GM18507 (cell line): ENCODE measurements around the gene RAB44.
A peak's percentile ranks its signal among the peaks of the same experiment; 100 is the strongest.

Source experiments
- DNase-seq: peaks from one replicate; pipeline ENCODE4 v3.0.0; 2011; ENCODE audit warnings: low read depth; ENCODE audit not compliant: insufficient read length; ENCODE audit errors: extremely low spot score
- FAIRE-seq: peaks from 2 replicates; lab custom pipeline; 2011; peaks lifted over from hg19 to GRCh38; lab: Jason Lieb, UNC

Gene RAB44

GRCh38 chr6:36724514-36725390 is 27.1 kb downstream of the RAB44 start:
- FAIRE-seq, result peak; percentile 65
- no peak for DNase-seq

DNA sequence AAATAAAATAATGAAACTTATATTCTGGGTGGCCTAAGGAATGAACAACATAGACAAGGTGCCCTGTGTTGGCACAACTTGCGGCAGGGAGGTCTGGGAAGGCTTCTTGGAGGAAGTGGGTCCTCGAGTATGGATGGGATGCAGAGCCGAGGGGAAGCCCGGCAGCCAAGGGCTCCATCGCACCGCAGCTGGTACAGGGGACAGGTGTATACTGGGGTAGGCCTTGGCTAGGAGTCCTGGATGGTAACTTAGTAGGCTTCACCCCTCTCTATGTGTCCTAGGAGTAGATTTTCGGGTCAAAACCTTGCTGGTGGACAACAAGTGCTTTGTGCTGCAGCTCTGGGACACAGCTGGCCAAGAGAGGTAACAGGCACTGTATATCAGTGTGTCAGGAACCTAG is 28.0 kb downstream of the RAB44 start:
- FAIRE-seq, result no peak
- DNase-seq, result no peak

- peak; percentile 53 for FAIRE-seq
- no peak for DNase-seq
These were observed 29.9 kb downstream of the RAB44 start for GRCh38 chr6:36727505-36728021.

GRCh38 chr6:36728289-36729160 is 30.9 kb downstream of the RAB44 start:
- DNase-seq (no peak), FAIRE-seq (no peak)

DNA sequence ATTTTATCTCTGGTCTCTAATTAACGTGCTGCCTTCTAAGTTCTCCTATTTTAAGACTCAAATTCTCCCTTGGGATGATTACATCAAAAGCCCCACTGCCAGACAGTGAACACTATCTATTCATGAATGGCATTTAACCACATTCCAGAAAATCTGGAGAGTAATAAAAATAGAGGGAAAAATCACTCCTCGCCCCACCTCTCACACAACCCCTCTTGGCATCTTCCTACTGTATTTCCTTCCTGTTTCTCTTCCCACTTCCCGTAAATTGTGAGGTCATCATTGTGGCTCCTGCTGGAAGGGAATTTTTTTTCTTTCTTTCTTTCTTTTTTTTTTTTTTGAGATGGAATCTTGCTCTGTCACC is 31.5 kb downstream of the RAB44 start:
- DNase-seq (no peak), FAIRE-seq (no peak)

DNA sequence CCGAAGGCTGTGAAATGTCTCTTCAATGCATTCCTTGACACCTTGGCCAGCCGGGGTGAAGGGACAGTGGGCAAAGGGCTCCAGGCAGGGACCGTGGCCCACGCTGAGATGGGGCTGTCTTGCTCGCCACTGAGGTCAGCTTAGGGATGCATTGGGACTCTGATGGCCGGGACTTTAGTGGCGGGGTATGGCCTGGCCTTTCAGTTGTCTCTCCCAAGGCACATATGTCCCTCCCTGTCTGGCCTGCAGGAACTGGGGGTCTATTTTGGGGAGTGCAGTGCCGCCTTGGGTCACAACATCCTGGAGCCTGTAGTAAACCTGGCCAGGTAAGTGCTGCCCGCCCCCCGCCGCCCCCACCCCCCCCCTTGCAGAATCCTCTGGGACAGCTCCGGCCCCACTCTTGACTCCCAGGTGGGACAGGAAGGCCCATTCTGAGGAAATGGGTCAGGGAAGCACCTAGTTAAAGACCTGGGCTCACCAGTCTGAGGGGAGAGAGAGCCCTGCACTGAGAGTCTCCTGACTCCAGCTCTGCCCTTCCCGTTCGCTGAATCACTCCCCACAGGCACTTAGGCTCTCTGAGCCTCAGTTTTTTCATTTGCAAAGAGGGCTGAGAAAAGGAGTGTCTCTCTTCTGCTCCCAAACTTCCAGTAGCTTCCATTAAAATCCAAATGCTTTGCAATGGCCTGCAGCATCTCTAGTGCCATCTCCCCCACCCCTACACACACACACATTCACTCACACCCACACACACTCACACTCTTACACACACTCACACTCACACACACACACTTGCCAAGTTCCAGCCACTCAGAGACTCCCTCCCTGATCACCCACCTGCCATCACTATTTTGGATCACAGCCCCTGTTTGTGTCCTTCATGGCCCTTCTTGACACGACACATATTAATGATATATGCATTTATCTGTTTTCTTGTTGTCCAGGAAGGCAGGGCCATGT is 33.1 kb downstream of the RAB44 start:
- no peak for DNase-seq
- no peak for FAIRE-seq

- DNase-seq, result no peak
- FAIRE-seq, result no peak
These were observed 34.1 kb downstream of the RAB44 start for GRCh38 chr6:36731622-36732310.

GRCh38 chr6:36733300-36733699 is 35.7 kb downstream of the RAB44 start:
- DNase-seq (no peak), FAIRE-seq (no peak)

GRCh38 chr6:36734486-36735060 is 36.9 kb downstream of the RAB44 start:
- no peak for FAIRE-seq
- no peak for DNase-seq

DNA sequence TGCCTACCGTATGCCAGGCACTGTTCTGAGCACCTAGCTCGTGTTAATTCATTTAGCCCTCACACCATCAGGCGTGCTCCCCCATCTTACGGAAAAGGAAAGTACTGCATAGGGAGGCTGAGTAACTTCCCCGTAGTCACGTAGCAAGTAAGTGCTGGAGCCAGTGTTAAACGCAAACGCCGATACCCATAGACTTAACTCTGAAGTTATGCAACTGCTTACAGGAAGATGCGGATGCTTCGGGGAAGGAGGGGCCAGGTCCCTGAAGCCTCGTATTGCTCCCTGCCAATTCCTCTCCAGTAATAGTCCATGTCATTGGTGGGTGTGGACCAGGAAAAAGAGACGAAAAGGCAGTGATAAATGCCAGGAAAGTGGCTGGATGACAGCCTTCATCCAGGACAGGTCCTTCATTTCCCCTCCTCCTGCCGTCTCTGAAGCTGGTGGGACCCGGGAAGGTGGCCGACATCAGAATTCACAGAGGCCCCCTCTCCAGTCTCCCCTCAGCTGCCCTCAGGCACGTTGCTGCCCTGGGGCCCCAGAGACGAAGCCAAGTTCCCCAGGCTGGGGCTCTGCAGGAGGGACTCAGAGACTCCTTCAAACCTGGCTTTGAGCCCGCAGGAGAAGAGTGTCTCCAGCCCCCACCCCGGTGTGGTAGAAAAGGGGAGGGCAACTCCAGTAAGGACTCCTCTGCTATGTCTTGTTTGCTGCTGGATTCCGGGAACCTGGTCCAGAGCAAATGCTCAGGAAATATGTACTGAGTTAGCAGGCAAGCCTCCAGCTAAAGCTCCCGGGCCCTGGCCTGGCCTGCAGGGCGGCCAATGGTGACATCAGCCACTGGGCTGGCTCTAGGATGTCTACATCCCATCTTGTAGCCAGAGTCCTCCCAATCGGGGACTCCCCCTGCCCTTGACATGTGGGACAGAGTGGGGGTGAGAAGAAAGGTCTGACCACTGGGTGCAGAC is 37.8 kb downstream of the RAB44 start:
- peak; percentile 69 for FAIRE-seq
- DNase-seq, result no peak

DNA sequence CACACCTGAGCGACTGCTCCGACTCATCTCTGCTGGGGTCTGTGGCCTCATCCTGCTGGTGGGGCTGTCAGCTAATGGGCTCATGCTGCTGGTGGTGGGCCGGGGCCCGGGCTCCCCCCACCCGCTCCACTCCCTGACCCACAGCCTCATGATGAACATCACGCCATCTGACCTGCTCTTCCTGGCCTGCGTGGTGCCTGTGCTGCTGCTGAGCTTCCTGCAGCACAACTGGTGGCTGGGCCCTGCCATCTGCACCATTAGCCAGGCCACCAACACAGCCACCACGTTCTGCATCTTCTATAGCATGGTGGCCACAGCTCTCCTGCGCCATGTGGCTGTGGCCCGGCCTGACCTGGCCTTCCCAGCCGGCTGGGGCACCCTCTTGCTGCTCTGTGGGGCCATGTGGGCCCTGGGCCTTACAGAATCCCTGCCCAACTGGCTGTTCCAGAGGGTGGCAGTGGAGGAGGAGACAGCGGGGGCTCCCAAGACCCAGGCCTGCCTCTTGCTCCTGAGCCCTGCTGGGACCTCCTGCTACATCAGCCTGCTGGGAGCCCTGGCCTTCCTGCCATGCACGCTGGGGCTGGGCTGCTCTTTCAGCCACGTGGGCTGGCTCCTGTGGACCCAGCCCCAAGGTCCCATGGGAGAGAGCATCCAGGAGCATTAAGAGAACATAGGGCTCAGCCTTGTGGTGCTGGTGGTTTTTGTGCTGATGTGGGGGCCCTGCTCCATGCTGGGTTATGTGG is 39.6 kb downstream of the RAB44 start:
- DNase-seq, result no peak
- no peak for FAIRE-seq

DNA sequence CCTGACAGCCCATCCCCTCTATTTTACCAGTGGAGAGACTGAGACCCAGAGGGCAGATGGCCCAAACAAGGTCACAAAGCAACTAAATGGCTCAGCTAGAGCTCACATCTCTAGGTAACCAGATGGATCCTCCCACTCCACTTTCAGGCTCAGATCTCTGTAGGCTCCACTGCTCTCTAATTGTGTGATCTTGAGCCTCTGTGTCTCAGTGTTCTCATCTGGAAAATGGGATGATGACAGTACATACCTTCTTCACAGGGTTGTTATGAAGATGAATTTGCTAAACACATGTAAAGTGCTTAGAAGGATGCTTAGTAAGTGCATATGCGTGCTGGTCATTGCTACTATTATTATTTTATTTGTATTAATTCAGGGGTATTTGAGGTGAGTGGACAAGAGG is 40.5 kb downstream of the RAB44 start:
- no peak for FAIRE-seq

DNA sequence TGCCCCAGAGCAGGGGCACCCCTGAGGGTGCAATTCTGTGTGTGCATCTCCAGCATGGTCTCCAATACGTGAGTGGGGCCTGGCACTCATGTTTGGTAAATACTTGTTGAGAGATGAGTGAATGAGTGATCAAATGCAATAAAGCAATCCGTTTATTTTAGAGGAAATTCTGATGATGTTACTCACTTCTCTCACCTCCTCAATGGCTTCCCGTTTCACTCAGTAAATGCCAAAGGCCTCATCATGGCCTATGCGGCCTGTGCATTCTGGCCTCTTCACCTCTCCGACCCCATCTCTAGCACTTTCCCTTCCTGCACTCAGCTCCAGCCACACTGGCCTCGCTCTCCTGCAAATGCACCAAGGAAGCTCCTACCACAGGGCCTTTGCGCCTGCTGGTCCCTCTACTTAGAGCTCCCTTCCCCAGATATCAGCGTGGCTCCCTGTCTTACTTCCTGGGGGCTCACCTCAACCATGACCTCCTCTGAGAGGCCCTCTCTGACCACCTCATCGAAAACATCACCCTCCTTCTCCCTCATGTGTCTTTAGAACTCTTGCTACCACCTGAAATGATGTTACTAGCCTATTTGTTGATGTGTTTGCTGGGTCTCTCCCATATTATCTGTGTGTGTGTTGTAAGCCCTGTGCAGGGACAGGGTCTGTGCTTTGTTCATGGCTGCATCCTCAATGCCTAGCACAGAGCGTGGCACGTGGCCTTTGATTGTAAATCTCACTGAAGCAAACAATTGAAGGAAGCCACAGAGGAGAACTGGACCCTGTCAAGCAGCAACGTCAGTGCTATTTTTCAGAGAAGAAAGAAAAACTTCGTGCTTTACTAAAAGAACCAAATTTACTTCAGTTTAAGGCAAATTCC is 42.6 kb downstream of the RAB44 start:
- DNase-seq, result no peak
- FAIRE-seq, result no peak

More for the DNA sequence above, 40.5 kb downstream of the RAB44 start:
- DNase-seq, result no peak

- FAIRE-seq (no peak), DNase-seq (no peak)
These were observed 43.2 kb downstream of the RAB44 start for GRCh38 chr6:36740818-36741179.

- FAIRE-seq, result no peak
These were observed 44.5 kb downstream of the RAB44 start for GRCh38 chr6:36742146-36742545.

GRCh38 chr6:36743032-36743431 is 45.4 kb downstream of the RAB44 start:
- FAIRE-seq (no peak), DNase-seq (no peak)

More at GRCh38 chr6:36742146-36742545, 44.5 kb downstream of the RAB44 start:
- DNase-seq, result no peak
